COLO829 (cell line): ENCODE data around the gene MRAP2.
"Not testable (repeated sequence)": the region's sequence is repeated elsewhere in the genome, so short reads cannot be mapped to it uniquely, and the experiment has no call there.

ENCODE experiments used
- DNase-seq: peaks from one replicate; pipeline ENCODE4 v3.0.0; 2012; ENCODE audit warnings: low spot score

Gene MRAP2

DNA sequence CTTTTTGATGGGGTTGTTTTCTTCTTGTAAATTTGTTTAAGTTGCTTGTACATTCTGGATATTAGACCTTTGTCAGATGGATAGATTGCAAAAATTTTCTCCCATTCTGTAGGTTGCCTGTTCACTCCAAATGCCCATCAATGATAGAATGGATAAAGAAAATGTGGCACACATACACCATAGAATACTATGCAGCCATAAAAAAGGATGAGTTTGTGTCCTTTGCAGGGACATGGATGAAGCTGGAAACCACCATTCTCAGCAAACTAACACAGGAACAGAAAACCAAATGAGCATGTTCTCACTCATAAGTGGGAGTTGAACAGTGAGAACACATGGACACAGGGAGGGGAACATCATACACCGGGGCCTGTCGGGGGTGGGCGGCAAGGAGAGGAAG lies 1.6 kb upstream of the MRAP2 start:
- not testable (repeated sequence) for DNase-seq

DNA sequence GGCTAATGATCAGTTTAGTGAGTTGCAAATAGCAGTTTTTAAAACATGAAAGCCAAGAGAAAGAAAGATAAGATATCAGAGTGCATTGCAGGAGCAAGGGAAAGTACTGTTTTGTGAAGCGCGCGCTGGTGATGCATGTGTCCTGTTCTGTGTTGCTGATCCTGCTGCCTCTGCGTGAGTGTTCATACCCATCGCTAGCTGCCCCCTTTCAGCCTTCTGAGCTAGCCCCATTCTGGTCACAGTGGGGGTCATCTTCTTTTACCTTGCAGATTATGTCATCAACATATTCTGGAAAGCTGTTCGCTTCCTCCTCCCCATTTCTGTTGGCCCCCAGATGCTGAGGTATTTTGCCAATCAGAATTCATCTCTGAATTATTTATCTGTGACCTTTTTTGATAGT lies 1.9 kb downstream of the MRAP2 start:
- no peak for DNase-seq

DNA sequence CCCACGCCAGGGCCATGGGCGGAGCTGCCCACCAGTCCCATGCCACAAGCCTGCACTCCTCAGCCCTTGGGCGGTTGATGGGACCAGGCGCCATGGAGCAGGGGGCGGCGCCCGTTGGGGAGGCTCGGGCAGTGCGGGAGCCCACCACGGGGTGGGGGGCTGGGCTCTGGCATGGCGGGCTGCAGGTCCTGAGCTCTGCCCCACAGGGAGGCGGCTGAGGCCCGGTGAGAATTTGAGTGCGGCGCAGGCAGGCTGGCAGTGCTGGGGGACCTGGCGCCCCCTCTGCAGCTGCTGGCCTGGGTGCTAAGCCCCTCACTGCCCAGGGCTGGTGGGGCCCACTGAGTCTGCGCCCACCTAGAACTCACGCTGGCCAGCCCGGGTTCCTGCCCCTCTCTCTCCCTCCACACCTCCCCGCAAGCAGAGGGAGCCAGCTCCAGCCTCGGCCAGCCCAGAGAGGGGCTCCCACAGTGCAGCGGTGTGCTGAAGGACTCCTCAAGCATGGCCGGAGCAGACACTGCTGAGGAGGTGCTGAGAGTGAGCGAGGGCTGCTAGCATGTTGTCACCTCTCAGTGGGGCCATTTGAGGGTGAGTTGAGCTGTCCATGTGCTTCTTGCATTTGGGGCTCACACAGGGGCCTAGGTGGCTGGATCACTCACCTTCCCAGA lies 4.0 kb downstream of the MRAP2 start:
- DNase-seq = no peak

DNA sequence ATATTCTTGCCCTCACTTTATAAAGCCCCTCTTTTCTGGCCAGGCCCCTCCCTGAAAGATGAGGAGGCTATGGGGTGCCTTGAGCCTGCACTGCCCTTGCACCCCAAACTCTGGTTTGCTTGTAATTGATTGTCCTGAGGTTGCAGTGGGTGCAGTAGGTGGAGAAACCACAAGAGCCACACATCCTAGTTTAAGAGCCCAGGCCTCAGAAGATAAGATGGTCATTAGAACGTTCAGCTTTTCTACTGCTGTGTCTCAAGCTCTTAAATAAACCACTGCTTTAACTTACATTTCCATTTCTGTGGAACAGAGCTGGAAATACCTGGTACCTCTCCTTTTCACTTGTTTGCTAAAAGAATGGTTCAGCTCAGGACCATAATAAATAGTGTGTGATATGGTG lies 9.0 kb downstream of the MRAP2 start:
- DNase-seq = no peak

DNA sequence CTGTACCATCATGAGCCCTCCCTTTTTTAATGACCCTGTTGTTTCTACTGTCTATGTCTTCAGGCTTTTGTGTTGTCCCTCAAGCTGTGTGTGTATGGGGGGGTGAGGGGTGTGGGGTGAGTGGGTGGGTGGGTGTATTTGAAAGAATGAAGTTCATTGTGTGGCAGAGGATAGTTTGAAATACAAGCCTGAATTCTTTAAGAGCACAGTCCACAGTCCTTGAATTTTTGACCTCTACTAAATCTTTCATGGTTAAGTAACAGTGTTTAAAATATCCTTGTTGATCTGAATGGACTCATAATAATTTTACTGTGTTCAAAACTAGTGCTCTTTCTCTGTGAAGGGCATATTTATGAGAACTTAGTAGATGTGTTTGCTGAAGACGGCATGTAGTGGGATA lies 10.0 kb downstream of the MRAP2 start:
- DNase-seq = peak; percentile 42

DNA sequence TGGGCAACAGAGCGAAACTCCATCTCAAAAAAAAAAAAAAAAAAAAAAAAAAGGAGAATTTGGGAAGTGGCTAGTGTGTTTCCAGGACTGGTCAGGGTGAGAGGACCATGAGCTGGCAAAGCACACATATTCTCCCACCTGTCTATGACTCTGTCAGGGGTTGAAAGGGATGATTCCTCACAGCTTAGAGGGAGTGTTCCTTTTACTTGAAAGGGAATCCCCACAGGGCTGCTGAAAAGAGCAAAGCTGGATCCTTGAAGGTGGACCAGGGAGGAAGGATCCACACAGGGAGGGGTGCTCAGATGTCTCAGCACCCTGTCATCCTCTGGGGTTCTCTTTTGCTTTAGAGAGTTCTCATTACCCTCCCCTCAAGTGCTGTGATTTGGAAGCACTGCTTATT lies 13.2 kb downstream of the MRAP2 start:
- no peak for DNase-seq

DNA sequence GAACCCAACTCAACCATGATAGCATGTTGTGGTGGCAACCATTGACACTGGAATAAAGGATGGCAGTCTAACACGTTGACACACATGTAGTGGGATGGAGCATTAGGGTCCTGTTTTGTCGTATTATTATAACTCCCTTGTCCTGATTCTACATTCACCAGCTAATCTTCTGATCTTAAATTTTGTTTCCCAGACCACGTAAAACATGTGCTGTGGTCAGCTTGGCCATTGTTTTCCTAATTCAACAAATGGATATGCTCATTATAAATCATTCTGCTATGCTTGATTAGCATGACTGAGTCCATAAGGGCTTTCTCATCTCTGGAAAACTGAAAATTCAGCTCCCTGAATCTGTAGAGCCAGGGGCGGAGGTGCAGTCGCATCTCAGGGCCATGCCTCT lies 15.0 kb downstream of the MRAP2 start:
- no peak for DNase-seq

DNA sequence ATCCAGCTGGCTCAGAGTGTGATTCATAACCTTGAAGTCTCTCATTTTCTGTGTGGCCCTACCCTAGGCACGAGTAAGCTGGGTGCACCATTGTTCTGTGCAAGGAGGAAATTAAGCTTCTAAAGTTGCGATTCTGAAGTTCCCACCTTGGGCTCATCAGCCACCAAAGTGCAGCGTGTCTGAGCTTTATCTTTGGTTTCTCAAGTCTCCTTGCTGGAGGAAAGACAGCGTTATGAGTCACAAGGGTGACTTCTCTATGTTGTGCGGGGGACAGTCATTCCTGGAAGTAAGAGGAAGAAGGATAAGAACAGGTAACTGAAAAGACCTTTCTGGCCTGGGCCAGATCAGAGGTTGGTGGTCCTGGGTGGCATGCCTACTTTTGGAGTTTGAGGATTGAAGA lies 16.8 kb downstream of the MRAP2 start:
- no peak for DNase-seq

DNA sequence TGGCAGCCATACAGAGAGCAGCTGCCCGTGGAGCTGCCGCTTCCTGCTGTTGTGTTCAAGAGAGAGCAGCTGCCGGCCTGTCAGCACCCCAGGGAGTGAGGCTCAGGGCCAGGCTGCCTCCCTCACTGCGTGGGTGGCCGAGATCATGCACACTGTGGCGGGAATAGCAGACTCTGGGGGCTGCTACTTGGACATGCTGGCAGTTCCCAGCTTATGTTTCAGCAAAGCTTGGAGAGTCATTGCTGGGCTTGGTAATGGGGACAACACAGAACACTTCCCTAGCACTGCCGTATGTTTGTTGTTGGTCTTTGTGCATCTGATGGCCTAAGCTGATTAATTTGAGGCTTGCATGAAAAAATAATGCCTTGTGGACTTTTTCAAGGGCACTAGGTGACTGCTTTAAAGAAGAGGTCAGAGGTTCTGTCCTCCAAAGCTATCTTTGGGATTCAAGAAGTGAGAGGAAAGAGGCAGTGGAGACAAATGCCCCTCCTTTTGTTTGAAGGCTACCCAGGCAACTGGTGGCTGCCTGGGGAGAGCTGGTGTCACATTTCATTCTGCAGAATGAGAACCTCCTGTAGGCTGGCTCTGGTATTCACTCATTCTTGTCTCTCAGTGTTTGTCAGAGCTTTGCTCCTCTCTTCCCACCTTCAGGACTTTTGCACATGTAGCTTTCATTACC lies 18.8 kb downstream of the MRAP2 start:
- peak; percentile 35 for DNase-seq

DNA sequence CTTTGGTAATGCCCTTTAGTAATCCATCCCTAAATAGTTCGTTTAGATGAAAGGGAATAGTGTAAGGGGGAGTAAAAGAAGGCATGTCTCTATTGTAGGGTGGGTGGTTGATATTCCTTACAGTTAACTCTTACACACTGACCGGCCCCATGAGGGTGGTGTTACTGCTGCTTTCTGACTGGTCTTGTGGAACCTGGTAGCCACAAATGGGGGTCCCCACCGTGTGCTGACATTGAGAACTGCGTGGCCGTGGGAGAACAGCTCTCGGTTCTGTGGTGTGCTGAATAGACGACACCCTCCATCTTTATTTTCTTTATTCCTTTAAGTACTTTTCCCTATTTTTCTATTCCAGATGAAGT lies 19.3 kb downstream of the MRAP2 start:
- DNase-seq = no peak

DNA sequence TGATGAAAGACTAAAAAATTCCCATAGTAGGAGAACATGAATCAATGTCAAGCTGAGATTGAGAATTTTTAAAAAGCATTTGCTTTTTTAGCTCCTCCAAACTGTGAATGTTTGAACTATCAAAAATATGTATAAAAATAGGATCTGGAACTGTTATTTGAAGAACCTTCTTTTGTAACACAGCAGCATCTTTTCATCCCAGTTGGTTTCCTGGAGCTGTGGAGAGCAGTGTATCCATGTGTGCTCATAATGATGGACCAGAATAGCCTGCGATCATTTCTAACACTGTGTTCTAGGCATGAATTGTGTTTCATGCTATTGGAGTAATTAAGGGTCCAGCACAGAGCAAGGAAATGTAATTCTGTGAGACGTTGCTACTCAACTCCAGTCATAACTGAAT lies 22.1 kb downstream of the MRAP2 start:
- no peak for DNase-seq

DNA sequence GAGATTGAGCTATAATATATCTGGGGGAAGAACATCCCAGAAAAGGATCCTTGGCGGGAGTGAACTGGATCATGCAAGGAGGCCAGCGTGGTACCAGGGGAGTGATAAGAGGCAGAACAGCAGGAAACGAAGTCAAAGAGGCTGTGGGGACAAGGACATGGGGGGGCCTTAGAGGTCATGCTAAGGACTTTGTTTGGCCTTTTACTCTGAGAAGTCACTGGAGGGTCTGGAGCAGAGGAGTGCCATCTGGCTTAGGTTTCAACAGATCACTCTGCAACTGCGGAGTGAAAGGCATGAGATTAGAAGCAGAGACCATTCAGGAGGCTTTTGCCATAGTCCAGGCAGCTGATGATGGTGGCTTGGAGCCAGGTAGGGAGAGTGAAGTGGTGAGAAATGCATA lies 24.3 kb downstream of the MRAP2 start:
- DNase-seq = no peak

DNA sequence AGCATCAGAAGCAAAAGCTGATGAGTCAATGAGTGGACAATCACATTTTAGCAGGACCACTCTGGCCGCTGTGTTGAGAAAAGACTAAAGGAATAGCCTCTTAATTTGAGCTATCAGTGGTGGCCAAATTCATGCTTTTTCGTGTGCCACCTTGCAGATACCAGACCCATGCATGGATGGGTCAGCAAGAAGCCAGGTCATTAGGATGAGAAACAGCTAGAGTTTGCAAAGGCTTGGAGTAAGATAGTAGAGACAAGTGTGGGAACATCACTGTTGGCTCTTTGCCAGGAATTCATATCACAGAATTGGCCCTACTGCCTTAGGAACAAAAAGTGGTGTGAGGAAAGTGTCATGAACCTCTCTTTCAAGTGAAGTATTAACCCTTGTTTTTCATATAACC lies 25.5 kb downstream of the MRAP2 start:
- no peak for DNase-seq

DNA sequence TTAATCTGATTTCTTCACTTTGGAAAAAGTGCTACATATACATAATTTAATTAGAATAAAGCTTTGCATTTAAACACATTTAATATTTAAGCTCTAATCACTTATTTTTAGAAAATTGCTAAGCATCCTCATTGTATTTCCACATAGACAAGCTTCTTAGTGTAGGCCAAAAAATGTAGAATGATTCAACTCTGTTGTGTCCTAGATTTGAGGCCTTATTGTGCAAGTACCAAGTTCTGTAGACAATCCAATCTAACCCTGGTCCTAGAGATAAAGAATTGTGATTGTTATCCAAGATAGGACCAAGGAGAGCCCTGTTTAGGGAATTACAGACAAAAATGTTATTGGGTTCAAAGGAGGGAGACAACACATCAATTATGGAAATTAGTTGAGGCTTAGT lies 27.6 kb downstream of the MRAP2 start:
- no peak for DNase-seq

DNA sequence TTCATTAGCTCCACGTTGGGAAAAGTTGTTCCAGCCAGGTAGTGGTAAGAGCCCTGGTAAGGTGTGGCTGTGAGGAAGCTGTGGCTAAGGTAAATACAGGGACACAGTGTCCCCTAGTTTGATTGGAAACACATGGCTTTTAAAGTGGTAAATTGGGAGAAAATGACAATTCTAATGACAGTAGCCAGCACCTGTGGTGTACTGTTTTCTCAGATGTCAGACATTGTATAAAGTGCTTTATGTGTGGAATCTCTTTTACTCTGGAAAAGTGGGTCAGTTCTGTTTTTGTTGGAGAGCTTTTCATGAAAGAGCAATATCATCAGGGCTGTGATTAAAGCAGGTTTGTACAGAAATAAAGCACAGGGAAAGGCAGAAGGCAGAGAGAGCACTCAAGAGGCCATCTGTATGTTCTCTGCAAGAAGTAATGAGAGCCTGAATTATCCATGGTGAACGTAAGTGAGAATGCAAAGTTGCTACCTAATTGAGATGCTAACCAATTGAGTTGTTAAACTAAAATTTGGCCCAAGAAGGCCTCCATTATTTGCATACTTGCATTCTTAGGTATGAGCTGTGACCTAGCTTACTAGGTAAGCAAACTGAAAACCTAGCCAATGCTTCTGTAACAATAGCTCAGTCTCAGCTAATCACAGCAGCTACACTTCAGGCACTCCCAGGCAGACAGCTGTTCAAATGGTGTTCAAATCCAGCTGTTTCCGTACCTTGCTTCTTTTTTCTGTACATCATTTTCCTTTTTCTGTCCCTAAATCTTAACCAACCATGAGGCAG lies 28.2 kb downstream of the MRAP2 start:
- DNase-seq = no peak

DNA sequence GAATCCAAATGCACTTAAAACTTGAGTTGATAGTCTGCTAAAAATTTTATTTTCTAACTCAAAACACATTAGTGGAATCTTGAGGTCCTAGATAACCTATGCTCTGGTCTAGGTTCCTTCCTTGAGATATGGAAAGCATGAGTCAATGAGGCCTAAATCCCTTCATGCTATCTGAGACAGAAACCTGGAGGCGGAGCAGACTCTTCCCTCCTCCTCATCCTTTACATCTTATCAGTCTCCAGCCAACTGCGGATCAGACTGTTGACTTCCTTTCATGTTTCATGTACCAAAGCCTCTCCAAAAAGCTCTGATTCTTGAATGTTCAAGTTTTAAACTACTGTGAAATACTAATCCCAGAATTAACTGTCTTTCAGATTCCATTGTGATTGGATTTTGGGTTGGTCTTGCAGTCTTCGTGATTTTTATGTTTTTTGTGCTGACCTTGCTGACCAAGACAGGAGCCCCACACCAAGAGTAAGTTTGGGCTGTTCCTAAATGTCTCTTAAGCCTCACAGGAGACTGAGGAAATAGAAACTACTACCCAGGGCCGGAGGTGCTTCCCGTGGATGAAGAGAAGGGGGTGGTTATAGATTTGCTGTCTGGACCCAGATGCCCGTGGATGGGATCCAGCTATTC lies 29.1 kb downstream of the MRAP2 start:
- no peak for DNase-seq

DNA sequence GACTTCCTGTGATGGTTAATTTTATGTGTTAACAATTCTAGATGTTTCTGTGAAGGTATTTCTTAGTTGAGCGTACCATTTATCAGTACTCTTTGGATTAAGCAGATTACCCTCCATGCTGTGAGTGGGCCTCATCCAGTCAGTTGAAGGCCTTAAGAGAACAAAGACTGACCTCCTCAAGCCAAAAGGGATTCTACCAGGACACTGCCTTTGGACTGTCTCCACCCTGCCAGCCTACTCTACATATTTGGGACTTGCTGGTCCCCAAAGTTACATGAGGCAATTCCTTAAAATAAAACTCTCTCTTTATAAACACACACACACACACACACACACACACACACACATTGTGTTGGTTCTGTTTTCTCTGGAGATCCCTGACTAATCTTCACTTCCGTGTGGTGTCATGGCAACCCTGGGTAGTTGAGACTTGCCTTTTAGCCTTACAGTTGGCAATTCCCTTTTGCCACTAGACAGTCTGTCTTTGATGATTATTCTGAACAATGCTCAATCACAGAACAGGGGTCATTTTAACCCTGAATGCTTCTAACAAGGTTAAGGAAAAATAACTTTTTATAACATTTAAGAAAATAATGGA lies 32.2 kb downstream of the MRAP2 start:
- DNase-seq = peak; percentile 65

DNA sequence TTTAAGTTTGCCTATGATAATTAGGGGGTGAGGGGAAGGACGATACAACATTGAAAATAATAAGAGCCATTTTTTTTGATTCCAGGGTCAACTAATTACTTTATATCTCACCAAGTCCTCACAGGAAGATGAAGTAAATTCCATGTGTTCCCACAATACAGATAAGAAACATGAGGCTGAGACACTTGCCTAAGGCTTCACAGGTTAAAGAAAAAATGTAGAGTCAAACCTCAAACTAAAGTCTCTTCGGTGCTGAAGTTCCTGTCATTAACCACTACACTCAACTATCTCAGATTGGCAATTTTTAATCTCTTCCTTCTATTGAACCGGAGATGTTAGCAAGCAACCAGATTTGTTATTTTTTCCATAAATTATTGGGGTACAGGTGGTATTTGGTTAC lies 33.0 kb downstream of the MRAP2 start:
- DNase-seq = no peak

DNA sequence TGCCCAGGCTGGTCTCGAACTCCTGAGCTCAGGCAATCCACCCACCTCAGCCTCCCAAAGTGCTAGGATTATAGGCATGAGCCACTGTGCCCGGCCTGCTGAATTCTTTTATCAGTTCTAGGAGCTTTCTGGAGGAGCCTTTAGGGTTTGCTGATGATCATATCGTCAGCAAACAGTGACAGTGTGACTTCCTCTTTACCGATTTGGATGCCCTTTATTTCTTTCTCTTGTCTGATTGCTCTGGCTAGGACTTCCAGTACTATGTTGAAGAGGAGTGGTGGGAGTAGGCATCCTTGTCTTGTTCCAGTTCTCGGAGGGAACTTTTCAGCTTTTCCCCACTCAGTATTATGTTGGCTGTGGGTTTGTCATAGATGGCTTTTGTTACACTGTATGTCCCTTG lies 35.3 kb downstream of the MRAP2 start:
- not testable (repeated sequence) for DNase-seq

DNA sequence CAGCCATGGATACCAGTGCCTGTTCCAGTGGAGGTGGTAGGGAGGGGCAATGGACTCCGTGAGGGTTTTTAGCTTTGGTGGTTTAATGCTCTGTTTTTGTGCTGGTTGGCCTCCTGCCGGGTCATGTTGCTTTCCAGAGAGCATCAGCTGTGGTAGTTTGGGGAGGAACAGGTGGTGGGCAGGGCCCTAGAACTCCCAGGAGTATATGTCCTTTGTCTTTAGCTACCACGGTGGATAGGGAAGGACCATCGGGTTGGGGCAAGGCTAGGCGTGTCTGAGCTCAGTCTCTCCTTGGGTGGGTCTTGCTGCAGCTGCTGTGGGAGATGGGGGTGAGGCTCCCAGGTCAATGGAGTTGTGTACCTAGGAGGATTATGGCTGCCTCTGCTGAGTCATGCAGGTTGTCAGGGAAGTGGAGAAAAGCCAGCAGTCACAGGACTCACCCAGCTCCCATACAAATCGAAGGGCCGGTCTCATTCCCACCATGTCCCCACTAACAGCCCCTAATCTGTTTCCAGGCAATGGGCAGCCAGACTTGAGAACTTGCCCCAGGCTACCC lies 38.9 kb downstream of the MRAP2 start:
- no peak for DNase-seq

DNA sequence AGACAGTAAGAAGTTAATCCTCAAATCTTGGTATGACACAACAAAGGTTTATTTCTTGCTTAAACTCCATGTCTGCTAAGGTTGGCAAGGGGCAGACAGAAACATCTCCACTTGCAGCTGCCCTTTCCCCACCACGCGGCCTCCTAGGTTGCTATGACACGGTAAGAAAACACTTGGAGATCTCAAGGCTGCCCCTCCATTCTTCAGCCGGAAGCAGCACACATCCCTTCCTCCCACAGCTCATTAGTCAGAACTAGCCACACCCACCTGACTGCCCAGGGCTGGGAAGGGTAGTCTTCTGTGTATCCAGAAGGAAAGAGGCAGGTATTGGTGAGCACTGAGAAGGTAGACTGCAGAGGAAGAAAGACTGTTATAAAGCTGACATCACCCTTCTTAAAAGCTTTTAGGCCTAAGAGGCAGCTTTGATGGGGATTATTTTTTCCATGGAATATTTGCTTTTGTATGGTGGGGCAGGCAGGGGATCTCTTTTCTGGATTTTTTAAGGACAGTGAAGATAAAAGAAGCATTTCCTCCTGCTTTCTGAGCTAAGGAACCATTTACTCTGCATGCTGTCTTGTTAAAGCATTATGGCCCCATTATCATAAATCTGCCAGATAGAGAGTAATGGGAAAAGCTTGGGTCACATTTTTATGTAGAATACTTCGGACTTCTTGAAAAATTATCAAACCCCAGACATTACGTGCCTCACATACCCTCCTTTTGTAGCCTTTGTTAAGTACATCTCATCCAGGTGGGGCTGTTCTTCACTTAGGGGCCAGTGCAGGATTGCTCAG lies 41.6 kb downstream of the MRAP2 start:
- DNase-seq = no peak
